Measurements from ENCODE around the gene RUNDC1. TPM values are rescaled to one million over a fixed set of nuclear protein-coding genes. Genes with fewer than 3 reads are reported as not detected.

The RUNDC1 gene
- total RNA-seq, 3 donors from 2014 or later, result 22.2 to 27.0 (median 26.2) TPM

- Histone ChIP-seq H3K9me3 (no peaks in the 10 kb centered on the region), H3K36me3 (ENCODE audit: low read depth) (no peaks in the 10 kb centered on the region), H3K4me1 (ENCODE audit: low read depth) (peaks cover 21% of the 10 kb centered on the region), H3K4me3 (no peak overlapping the region)
- DNase-seq, result no peak
- no peak for ATAC-seq
- no peak for TF ChIP-seq CTCF (IDR thresholded peaks at IDR 0.05)
- intact Hi-C loops (cut with DNase I, micrococcal nuclease), result no loop called here
These were observed 35.2 kb downstream of the RUNDC1 start for GRCh38 chr17:43015579-43015978.

GRCh38 chr17:43016216-43016615 lies 35.9 kb downstream of the RUNDC1 start:
- ATAC-seq (no peak), DNase-seq (no peak)
- no peaks in the 10 kb centered on the region for H3K9me3 ChIP-seq
- no peaks in the 10 kb centered on the region for H3K36me3 ChIP-seq (ENCODE audit: low read depth)
- intact Hi-C loops (cut with DNase I, micrococcal nuclease), result no loop called here
- no peak for TF ChIP-seq CTCF (IDR thresholded peaks at IDR 0.05)
- H3K4me1 ChIP-seq (ENCODE audit: low read depth), result peaks cover 18% of the 10 kb centered on the region
- H3K4me3 ChIP-seq, result no peak overlapping the region

- no peak for ATAC-seq
- intact Hi-C loops (cut with DNase I, micrococcal nuclease), result no loop called here
- no peaks in the 10 kb centered on the region for H3K9me3 ChIP-seq
- DNase-seq, result no peak
- H3K36me3 ChIP-seq (ENCODE audit: low read depth), result no peaks in the 10 kb centered on the region
- TF ChIP-seq CTCF (IDR thresholded peaks at IDR 0.05), result no peak
- H3K4me1 ChIP-seq (ENCODE audit: low read depth), result peaks cover 17% of the 10 kb centered on the region
- H3K4me3 ChIP-seq, result no peak overlapping the region
These were observed 37.9 kb downstream of the RUNDC1 start for GRCh38 chr17:43018008-43018853.

- no peaks in the 10 kb centered on the region for H3K9me3 ChIP-seq
- intact Hi-C loops (cut with DNase I, micrococcal nuclease), result no loop called here
- H3K4me1 ChIP-seq (ENCODE audit: low read depth), result peaks cover 17% of the 10 kb centered on the region
- no peak for TF ChIP-seq CTCF (IDR thresholded peaks at IDR 0.05)
- ATAC-seq (no peak), DNase-seq (no peak)
- no peak overlapping the region for H3K4me3 ChIP-seq
- no peaks in the 10 kb centered on the region for H3K36me3 ChIP-seq (ENCODE audit: low read depth)
These were observed 38.6 kb downstream of the RUNDC1 start for GRCh38 chr17:43018932-43019331.

GRCh38 chr17:43019418-43019817 lies 39.1 kb downstream of the RUNDC1 start:
- no peak overlapping the region for H3K4me3 ChIP-seq
- H3K36me3 ChIP-seq (ENCODE audit: low read depth), result no peaks in the 10 kb centered on the region
- peak; percentile 37 for ATAC-seq
- no peaks in the 10 kb centered on the region for H3K9me3 ChIP-seq
- TF ChIP-seq CTCF (IDR thresholded peaks at IDR 0.05), result no peak
- intact Hi-C loops (cut with DNase I, micrococcal nuclease), result no loop called here
- H3K4me1 ChIP-seq (ENCODE audit: low read depth), result peaks cover 21% of the 10 kb centered on the region
- no peak for DNase-seq
